ENCODE measurements around the gene PI4KA. TPM values are rescaled to one million over a fixed set of nuclear protein-coding genes. Genes with fewer than 3 reads are reported as not detected.
A peak's percentile ranks its signal among the peaks of the same experiment; 100 is the strongest.

PI4KA gene
- total and polyA plus RNA-seq, 2 of the 13 experiments (the other 11 are each of a cell fraction or from before 2014, with no cell fraction given), result 27.4 to 56.4 TPM

DNA sequence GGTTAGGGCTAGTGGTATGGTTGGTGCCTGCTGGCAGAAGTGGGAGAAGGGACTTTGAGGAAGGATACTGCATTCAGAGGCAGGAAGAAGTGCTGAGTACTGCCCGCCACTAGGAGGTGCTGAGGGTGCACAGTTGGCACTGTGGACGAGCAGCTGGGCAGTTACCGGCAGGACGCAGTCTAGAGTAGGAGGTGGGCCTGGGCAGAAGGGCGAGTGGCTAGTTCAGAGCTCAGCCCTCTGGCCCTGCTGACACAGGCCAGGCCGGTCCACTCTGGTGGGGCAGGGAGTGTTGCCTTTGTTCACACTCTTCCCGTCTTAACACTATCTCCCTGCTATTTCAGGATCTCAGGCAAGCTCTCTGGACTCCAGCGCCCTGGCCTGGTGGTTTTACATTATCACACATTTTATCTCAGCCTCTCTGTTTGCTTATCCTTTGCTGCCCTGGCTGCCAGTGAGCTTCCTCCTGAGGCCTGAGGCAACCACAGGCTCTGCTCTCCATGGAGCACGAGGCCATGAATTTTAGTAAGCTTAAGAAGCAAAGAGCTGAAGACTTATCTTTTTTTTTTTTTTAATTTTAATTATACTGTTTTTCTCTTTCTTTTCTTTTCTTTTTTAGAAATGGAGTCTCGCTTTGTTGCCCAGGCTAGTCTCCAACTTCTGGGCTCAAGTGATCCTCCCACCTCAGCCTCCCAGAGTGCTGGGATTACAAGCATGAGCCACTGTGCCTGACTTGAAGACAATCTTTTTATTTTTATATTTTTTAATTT lies 27.1 kb upstream of the PI4KA start (continued):
- TF ChIP-seq, protein P1, sequence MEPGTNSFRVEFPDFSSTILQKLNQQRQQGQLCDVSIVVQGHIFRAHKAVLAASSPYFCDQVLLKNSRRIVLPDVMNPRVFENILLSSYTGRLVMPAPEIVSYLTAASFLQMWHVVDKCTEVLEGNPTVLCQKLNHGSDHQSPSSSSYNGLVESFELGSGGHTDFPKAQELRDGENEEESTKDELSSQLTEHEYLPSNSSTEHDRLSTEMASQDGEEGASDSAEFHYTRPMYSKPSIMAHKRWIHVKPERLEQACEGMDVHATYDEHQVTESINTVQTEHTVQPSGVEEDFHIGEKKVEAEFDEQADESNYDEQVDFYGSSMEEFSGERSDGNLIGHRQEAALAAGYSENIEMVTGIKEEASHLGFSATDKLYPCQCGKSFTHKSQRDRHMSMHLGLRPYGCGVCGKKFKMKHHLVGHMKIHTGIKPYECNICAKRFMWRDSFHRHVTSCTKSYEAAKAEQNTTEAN (CRISPR knock-in tag; conservative IDR thresholded peaks at IDR 0.05), result no peak
- no peak for TF ChIP-seq AKAP8 (CRISPR knock-in tag; IDR thresholded peaks at IDR 0.05)
- TF ChIP-seq FOXP1 (IDR thresholded peaks at IDR 0.05), result no peak
- TF ChIP-seq FOXP1 (CRISPR knock-in tag; IDR thresholded peaks at IDR 0.05), result no peak
- no peak for TF ChIP-seq SRSF1 (optimal IDR thresholded peaks at IDR 0.05; ENCODE audit: low read depth, low read length)
- TF ChIP-seq FOXJ3 (CRISPR knock-in tag; IDR thresholded peaks at IDR 0.05; ENCODE audit: borderline replicate concordance), result no peak
- TF ChIP-seq RFX5 (IDR thresholded peaks at IDR 0.05; ENCODE audit: low read depth, low read length), result no peak
- TF ChIP-seq, protein P2, sequence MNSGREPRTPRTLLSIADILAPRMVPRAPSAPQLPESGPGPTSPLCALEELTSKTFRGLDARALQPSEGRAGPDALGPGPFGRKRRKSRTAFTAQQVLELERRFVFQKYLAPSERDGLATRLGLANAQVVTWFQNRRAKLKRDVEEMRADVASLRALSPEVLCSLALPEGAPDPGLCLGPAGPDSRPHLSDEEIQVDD (CRISPR knock-in tag; IDR thresholded peaks at IDR 0.05; ENCODE audit: borderline replicate concordance), result no peak
- no peak for TF ChIP-seq ZC3H4 (CRISPR knock-in tag; IDR thresholded peaks at IDR 0.05; ENCODE audit: borderline replicate concordance)
- no peak for TF ChIP-seq ZNF557 (CRISPR knock-in tag; IDR thresholded peaks at IDR 0.05)
- peak; percentile 32 for TF ChIP-seq RARA (CRISPR knock-in tag; IDR thresholded peaks at IDR 0.05)
- no peak for TF ChIP-seq MLLT10 (CRISPR knock-in tag; IDR thresholded peaks at IDR 0.05)
- peak; percentile 81; the same call in 1 of the 2 replicates for TF ChIP-seq MIER3 (CRISPR knock-in tag; IDR thresholded peaks at IDR 0.05; ENCODE audit: borderline replicate concordance)
- TF ChIP-seq, protein P3, sequence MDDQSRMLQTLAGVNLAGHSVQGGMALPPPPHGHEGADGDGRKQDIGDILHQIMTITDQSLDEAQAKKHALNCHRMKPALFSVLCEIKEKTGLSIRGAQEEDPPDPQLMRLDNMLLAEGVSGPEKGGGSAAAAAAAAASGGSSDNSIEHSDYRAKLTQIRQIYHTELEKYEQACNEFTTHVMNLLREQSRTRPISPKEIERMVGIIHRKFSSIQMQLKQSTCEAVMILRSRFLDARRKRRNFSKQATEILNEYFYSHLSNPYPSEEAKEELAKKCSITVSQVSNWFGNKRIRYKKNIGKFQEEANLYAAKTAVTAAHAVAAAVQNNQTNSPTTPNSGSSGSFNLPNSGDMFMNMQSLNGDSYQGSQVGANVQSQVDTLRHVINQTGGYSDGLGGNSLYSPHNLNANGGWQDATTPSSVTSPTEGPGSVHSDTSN (CRISPR knock-in tag; IDR thresholded peaks at IDR 0.05; ENCODE audit: borderline replicate concordance), result no peak
- TF ChIP-seq, protein P4, sequence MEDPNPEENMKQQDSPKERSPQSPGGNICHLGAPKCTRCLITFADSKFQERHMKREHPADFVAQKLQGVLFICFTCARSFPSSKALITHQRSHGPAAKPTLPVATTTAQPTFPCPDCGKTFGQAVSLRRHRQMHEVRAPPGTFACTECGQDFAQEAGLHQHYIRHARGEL (CRISPR knock-in tag; IDR thresholded peaks at IDR 0.05), result no peak
- no peak for TF ChIP-seq ZKSCAN5 (CRISPR knock-in tag; IDR thresholded peaks at IDR 0.05)
- TF ChIP-seq, protein P5, sequence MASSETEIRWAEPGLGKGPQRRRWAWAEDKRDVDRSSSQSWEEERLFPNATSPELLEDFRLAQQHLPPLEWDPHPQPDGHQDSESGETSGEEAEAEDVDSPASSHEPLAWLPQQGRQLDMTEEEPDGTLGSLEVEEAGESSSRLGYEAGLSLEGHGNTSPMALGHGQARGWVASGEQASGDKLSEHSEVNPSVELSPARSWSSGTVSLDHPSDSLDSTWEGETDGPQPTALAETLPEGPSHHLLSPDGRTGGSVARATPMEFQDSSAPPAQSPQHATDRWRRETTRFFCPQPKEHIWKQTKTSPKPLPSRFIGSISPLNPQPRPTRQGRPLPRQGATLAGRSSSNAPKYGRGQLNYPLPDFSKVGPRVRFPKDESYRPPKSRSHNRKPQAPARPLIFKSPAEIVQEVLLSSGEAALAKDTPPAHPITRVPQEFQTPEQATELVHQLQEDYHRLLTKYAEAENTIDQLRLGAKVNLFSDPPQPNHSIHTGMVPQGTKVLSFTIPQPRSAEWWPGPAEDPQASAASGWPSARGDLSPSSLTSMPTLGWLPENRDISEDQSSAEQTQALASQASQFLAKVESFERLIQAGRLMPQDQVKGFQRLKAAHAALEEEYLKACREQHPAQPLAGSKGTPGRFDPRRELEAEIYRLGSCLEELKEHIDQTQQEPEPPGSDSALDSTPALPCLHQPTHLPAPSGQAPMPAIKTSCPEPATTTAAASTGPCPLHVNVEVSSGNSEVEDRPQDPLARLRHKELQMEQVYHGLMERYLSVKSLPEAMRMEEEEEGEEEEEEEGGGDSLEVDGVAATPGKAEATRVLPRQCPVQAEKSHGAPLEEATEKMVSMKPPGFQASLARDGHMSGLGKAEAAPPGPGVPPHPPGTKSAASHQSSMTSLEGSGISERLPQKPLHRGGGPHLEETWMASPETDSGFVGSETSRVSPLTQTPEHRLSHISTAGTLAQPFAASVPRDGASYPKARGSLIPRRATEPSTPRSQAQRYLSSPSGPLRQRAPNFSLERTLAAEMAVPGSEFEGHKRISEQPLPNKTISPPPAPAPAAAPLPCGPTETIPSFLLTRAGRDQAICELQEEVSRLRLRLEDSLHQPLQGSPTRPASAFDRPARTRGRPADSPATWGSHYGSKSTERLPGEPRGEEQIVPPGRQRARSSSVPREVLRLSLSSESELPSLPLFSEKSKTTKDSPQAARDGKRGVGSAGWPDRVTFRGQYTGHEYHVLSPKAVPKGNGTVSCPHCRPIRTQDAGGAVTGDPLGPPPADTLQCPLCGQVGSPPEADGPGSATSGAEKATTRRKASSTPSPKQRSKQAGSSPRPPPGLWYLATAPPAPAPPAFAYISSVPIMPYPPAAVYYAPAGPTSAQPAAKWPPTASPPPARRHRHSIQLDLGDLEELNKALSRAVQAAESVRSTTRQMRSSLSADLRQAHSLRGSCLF (CRISPR knock-in tag; IDR thresholded peaks at IDR 0.05; ENCODE audit: borderline replicate concordance), result no peak
- no peak for TF ChIP-seq ZNF780A (CRISPR knock-in tag; IDR thresholded peaks at IDR 0.05)
- TF ChIP-seq KLF9 (CRISPR knock-in tag; IDR thresholded peaks at IDR 0.05; ENCODE audit: low read depth), result peak; percentile 23; the same call in 1 of the 2 replicates
- TF ChIP-seq BORCS8-MEF2B (CRISPR knock-in tag; IDR thresholded peaks at IDR 0.05), result peak; percentile 84
- peak; percentile 54; the same call in 1 of the 2 replicates for TF ChIP-seq ZBTB7B (CRISPR knock-in tag; IDR thresholded peaks at IDR 0.05)
- no peak for TF ChIP-seq ZNF282 (IDR thresholded peaks at IDR 0.05; ENCODE audit: partially characterized antibody)
- TF ChIP-seq HNRNPUL1 (IDR thresholded peaks at IDR 0.05; ENCODE audit: low read depth, low read length), result no peak

All from HepG2 (cell line).